Coronary artery (tissue), 2 donors: ENCODE measurements around the gene LUZP1.

Source experiments
- DNase-seq: peaks from one replicate; pipeline ENCODE4 v3.0.0-alpha.2; 2017; ENCODE audit warnings: low spot score
- H3K27ac ChIP-seq, 2 donors: fragments of 200-600 bp; sonication (generic); one replicate each; pipeline ENCODE4 v1.5.1; 2016 to 2019
- H3K4me3 ChIP-seq: fragments of 200-600 bp; sonication (generic); 2 replicates; pipeline ENCODE4 v1.5.1; 2016; ENCODE audit warnings: mild to moderate bottlenecking, moderate library complexity
- CTCF ChIP-seq: fragments of 200-600 bp; sonication (generic); IDR thresholded peaks from one replicate; pipeline ENCODE4 v1.5.1; 2019; ENCODE audit warnings: antibody characterized with exemption

LUZP1 gene

GRCh38 chr1:23152966-23153684 is 15.5 kb downstream of the LUZP1 start:
- TF ChIP-seq CTCF, result no peak
- Histone ChIP-seq H3K4me3 (no peak overlapping the region), H3K27ac (no peak overlapping the region)
- DNase-seq, result no peak

GRCh38 chr1:23150742-23151141 is 17.9 kb downstream of the LUZP1 start:
- DNase-seq, result no peak
- no peak overlapping the region for H3K27ac ChIP-seq
- TF ChIP-seq CTCF, result no peak
- H3K4me3 ChIP-seq, result no peak overlapping the region

GRCh38 chr1:23150125-23150524 is 18.5 kb downstream of the LUZP1 start:
- DNase-seq, result no peak
- Histone ChIP-seq H3K27ac (no peak overlapping the region), H3K4me3 (no peak overlapping the region)
- no peak for TF ChIP-seq CTCF

GRCh38 chr1:23149114-23149513 is 19.5 kb downstream of the LUZP1 start:
- H3K4me3 ChIP-seq, result no peak overlapping the region
- no peak overlapping the region for H3K27ac ChIP-seq
- no peak for DNase-seq
- TF ChIP-seq CTCF, result no peak

- TF ChIP-seq CTCF, result no peak
- no peak overlapping the region for H3K27ac ChIP-seq
- DNase-seq, result no peak
These were observed 20.6 kb downstream of the LUZP1 start for GRCh38 chr1:23148084-23148483.

GRCh38 chr1:23140940-23141596 is 27.6 kb downstream of the LUZP1 start:
- Histone ChIP-seq H3K4me3 (no peak overlapping the region), H3K27ac (no peak overlapping the region)
- no peak for TF ChIP-seq CTCF
- DNase-seq, result peak; percentile 57

More at GRCh38 chr1:23148084-23148483, 20.6 kb downstream of the LUZP1 start:
- H3K4me3 ChIP-seq, result no peak overlapping the region

- TF ChIP-seq CTCF, result no peak
- no peak overlapping the region for H3K4me3 ChIP-seq
These were observed 33.4 kb downstream of the LUZP1 start for GRCh38 chr1:23135268-23135667.

More at GRCh38 chr1:23135268-23135667, 33.4 kb downstream of the LUZP1 start:
- no peak overlapping the region for H3K27ac ChIP-seq
- no peak for DNase-seq
